HG02763 (cell line): Measurements from ENCODE around the gene SLC1A1.
A peak's percentile ranks its signal among the peaks of the same experiment; 100 is the strongest.
"Not testable (repeated sequence)": the region's sequence is repeated elsewhere in the genome, so short reads cannot be mapped to it uniquely, and the experiment has no call there.

ENCODE experiments used
- ATAC-seq: cut with Tn5 transposase; IDR thresholded peaks from one replicate; pipeline ENCODE4 v1.9.1; 2021; ENCODE audit warnings: mild to moderate bottlenecking, moderate library complexity; ENCODE audit not compliant: unreplicated experiment

Gene SLC1A1

DNA sequence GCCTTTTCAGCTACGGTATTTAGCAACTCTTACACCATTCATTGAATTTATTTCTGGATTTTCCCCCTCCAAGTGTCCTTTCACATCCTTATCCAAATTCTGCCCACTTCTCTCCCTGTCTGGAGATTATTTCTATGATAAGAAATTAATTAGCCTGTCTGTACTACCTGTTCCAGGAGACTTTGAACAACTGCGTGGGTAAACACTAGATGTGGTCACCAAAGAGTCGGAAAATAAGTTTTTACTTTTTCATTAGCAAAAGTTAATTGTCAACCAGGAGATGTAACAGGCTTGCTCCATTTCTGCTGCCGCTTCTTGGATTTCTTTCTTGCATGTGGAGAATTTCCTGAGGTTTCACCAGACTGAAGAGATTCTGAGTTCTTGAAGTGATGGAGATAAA lies 14.0 kb downstream of the SLC1A1 start:
- ATAC-seq = no peak

DNA sequence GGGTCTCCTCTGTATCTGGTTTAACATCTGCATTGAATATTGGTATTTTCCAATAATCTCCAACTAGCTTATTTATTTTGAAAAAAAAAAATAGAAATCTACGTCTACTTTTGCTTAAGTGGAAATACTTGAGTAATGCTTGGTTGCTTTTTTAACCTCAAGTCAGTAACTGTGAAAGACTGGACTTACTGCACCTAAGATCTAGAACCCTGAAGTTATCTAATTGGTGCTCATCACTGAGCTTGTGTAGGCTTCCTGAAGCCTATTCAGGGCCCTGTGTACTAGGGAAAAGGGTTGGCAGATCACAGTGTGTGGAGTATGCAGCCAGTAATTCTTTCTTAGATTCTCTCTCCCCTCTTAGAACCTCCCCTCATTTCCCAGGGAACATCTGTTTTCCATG lies 16.2 kb downstream of the SLC1A1 start:
- ATAC-seq = no peak

DNA sequence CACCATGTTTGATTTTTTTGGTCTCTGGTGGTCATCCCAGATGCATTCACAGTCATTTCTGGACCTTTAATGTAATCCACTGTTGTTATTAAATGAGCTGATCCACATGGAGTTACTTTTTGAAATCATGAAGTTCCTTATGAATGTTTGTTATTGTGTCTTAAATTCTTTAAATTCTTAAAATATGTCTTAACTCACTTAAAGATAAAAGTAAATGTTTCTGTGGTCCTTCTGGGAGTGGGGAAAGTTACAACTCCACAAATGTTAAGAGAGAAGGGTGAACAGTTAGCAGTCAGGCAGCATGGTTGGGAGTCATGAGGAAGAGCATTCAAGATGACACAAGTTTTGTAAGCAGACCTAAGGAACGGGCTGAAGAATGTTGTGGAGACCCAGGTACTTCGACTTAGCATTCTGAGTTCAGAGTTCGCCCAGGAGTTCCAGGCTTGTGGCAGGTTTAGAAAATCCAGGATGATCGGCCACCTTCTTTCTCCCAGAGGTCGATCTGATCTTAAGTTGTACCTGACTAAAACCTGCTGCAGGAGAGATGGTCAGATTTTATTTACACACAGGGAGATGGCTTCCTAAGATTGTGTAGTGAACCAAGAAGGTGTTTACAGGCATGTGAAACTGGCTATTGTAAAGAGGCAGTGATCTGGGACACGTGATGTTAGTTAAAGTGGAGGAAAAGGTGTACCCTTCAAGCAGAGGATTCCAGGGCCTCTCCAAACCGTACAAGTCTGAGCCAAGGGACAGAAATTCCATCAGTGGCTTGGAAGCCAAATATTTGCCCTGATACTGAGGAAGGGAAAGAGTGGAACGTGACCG lies 17.2 kb downstream of the SLC1A1 start:
- no peak for ATAC-seq

DNA sequence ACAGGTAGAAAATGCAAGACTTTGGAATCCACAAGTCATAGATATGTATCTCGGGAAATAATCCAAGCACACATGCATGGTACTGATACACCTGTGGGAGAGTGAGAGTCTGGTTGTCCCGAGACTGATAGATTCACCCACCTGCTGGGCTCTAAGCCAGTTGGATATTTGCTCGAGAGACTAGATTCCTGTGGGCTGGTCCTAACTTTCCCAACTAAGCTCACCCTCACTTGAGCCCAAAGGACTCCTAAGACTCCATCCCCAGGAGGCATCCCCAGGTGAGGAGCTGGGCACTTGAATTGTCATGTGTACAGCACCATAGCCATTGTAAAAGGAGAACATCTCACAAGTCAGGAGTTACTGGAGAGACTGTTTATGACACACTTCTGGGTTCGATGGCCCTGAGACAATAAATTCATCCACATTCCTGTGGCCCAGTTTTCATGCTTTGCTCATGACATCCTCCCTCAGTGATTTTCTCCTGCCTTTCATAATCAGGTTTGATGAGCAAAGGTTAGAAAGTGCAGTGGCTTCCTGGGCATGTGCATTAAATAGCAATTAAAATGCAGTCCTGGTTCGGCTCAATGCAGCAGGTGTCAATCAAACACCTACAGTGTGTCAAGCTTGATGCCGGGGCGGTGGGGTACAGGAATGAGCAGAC lies 18.1 kb downstream of the SLC1A1 start:
- no peak for ATAC-seq

DNA sequence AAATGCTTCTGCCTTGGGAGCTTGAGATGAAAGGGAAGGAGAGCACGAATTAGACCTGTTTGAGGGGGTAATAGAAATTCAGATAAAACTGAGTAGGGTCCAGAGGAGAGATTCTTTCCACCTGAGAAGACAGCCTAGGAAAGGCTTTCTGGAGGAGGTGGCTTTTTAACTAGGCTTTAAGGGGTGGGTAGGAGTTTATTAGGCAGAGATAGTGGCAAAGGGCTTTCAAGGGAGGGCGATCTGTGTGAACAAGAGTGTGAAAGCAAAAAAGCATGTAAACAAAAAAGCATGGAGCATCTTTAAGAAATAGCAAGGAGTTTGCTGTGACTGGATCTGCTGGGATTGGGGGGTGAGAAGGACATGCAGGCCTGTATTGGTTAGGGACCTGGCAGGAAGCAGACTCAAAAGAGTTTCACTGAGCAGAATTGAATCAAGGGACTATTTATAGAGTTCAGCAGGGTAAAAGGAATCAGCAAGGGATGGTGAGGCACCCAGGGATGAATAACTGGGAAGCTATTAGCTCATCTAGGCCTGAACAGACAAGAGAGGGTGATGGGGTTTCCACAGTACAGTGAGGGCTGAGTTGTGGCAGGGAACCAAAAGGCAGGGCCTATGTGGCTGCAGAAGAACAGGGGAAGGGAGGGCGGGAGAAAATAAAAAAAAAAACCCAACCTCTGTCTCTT lies 18.8 kb downstream of the SLC1A1 start:
- no peak for ATAC-seq

DNA sequence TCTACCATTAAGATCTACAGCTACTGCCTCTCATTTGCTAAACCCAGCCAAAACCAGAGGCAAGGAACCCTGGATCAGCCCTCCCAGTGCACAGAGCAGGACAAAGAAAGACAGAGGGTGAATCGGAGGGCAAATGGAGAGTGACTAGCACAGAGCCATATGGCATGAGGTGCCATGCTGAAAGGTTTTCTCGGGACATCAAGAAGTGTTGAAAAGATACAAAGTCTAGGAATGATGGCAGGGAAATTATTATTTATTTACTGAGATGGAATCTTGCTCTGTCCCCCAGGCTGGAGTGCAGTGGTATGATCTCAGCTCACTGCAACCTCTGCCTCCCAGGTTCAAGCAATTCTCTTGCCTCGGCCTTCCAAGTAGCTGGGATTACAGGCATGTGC lies 19.3 kb downstream of the SLC1A1 start:
- ATAC-seq = no peak

DNA sequence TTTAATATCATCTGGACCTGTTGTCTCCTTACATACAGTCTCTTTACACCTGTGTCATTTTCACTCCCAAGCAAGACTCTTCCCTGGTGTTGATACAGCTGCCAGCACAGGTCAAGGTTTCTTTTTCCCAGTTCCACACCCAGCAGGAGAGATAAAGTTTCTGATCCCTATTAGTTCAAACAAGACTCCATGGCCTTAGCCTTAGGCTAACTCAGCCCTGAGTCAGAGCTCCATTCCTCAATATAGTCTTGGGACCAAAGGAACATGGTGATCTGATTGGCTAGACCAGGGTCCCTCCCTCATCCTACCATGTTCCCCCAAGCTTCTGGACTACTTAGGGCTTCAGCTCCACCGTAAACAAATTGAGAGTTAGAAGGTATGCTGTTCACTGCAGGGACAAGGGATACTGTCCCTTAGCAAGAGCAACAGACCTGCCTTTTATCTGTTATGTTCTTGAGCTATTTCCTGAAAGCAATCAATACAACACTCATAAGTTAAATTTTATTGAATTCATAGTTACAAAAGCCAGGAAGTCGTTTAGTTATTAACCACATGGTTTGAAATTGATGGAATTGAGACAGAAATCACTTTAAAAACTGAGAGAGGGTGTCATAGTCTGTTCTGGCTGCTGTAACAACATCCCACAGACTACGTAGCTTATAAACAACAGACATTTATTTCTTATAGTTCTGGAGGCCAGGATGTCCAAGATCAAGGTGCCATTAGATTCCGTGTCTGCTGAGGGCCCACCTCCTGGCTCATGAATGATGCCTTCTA lies 20.5 kb downstream of the SLC1A1 start:
- no peak for ATAC-seq

DNA sequence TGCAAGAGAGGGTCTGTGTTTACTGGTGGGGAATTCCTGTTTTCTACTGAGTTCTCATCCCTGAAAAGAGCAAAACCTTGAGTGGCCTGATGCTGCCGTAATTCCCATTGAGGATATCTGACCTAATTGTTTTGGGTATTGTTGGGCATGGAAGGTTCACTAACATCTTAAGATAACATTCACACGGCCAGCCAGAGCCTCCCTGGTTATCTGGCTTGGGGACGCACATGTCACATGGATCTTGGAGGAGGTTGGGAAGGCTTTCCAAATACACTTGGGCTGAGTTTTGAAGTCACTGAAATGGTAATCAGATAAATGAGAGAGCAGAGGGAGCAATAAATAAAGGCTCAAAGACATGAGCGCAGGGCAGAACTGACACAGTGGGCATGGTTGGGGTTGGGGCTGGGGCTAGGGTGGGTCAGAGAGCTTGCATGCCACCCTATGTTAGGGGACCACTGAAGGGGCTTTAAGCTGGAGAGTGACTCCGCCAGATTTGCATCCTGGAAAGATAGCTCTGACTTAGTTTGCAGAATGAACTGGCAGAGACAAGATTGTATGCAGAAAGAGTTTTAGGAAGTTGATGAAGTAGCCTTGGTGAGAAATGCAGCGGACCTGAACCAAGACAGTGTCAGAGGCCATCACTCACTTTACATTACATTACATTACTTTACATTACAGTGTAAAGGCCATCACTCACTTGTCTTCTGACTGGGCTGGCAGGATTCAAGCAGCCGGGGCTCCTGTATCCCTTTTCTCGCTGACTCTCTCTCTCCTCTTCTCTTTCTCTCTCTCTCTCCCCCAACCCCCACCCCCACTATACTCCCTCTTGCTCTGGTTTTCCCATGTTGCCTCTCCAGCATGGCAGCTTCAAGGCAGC lies 24.2 kb downstream of the SLC1A1 start:
- no peak for ATAC-seq

DNA sequence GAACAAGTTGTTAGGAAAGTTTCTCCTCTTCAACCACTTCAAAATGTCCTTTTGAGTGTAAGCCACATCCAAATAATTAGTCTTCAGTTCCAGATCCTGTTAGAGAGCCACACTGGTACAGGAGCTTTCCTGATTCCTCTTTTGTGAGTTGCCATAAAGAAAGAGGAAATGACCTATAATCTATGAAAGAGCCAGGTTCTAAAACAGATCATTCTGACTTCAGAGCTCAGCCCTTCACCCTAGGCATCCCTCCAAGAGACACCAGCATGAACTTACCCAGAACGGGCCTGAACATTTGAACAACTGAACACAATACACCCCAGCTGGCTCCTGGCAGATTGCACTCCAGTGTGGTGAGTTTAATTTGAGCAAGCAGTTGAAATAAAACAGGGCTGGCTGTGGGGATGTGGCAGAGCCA lies 25.7 kb downstream of the SLC1A1 start:
- ATAC-seq = peak; percentile 41

DNA sequence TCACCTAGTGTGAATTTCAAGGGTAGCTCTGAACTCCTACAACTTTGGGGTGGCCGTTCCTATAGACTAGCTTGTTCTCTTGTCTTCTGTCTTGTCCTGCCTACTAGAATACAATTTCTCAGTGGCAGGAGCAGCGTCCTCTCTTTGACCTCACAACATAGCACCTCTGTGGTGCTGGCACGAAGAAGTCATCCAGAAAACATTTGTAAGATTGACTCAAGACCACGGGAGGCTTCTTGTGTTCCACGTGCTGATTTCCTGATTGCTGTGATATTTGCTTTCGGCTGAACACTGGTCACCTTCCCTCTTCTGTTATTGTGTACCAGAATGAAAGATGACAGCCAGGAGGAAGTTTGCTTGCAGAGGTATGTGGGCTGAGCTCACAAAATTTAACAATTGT lies 27.0 kb downstream of the SLC1A1 start:
- ATAC-seq = no peak

DNA sequence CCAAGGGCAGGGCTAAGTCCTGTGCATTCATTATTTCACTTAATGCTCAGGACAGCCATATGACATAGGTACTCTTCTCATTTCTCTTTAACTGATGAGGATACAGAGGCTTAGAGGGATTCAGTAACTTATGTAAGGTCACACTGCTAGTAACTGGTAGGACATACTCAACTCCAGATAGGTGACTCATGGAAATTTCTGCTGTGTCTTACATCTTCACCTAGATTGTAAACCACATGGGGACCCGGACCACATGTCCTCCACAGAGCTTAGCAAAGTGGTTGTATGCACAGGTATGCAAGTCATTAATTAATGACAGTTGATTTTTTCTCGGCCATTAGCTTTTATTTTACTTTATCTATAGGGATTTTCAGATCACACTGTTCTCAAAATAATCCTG lies 29.3 kb downstream of the SLC1A1 start:
- ATAC-seq = no peak

DNA sequence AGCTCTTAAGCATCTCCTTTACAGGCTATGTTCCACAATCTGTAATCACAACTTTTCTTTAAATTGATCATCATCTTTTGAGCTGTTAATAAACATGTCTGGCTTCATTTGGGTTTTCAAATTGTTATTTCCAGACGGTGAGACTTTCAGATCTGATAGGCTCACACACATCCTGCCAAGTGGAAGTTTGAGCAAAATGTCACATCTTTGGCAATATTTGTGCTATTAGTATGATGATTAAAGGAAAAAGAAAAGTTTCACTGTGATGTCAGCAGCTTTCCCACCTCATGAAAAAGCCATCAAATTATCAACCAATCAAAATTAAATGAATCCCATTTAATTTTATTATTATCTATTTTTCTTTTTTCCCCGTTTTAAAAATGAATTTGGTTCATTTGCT lies 29.8 kb downstream of the SLC1A1 start:
- ATAC-seq = no peak

DNA sequence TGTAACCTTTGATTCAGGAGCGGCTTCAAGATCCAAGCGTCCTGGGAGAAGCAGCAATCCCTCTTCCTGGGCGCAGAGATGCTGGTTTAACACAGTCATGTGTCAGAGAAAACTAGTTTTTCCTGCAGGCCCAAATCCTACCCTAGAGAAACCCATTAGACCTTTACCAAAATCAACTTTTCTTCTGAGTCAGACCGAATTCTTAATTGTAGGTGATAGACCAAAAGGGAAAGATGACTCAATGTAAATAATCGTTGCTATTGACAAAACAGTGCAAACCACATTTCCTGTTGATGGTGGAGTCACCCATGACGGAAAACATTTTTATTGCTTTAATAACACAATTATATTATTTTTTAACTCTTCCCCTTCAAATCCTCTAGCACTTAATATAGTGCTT lies 40.1 kb downstream of the SLC1A1 start:
- no peak for ATAC-seq

DNA sequence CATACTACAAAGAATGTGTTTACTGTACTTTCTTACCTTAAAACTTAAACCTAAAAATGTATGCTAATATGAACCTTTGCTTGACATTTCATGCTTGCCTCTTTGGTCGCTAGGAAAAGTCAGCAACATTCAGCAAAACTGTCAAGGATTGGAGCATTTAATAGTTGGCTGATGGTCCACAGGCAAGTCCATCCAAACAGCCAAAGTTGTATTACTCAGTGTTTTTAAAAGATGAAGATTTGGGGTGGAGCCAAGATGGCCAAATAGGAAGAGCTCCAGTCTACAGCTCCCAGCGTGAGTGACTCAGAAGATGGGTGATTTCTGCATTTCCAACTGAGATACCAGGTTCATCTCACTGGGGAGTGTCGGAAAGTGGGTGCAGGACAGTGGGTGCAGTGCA lies 40.6 kb downstream of the SLC1A1 start:
- not testable (repeated sequence) for ATAC-seq

DNA sequence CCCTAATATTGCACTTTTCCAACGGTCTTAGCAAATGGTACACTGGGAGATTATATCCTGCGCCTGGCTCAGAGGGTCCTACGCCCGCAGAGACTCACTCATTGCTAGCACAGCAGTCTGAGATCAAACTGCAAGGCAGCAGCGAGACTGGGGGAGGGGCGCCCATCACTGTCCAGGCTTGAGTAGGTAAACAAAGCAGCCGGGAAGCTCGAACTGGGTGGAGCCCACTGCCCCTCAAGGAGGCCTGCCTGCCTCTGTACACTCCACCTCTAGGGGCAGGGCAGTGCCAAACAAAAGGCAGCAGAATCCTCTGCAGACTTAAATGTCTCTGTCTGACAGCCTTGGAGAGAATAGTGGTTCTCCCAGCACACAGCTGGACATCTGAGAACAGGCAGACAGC lies 41.1 kb downstream of the SLC1A1 start:
- not testable (repeated sequence) for ATAC-seq

DNA sequence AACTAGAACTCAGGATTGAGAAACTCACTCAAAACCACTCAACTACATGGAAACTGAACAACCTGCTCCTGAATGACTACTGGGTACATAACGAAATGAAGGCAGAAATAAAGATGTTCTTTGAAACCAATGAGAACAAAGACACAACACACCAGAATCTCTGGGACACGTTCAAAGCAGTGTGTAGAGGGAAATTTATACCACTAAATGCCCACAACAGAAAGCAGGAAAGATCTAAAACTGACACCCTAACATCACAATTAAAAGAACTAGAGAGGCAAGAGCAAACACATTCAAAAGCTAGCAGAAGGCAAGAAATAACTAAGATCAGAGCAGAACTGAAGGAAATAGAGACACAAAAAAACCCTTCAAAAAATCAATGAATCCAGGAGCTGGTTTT lies 43.6 kb downstream of the SLC1A1 start:
- ATAC-seq = not testable (repeated sequence)

DNA sequence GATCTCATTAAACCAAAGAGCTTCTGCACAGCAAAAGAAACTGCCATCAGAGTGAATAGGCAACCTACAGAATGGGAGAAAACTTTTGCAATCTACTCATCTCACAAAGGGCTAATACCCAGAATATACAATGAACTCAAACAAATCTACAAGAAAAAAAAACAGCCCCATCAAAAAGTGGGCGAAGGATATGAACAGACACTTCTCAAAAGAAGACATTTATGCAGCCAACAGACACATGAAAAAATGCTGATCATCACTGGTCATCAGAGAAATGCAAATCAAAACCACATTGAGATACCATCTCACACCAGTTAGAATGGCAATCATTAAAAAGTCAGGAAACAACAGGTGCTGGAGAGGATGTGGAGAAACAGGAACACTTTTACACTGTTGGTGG lies 45.9 kb downstream of the SLC1A1 start:
- not testable (repeated sequence) for ATAC-seq

DNA sequence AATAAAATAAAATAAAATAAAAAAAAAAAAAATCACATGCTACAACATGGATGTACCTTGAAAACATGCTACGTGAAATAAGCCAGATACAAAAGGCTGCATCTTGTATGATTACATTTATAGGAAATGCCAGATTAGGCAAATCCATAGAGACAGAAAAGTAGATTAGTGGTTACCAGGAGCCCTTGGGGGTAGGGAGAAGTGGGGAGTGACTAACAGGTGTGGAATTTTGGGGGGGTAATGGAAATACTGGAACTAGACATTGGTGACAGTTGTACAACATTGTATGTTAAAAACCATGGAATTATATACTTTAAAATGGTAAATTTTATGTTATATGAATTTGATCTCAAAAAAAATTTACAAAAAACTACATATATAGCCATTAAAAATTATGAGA lies 47.3 kb downstream of the SLC1A1 start:
- no peak for ATAC-seq

DNA sequence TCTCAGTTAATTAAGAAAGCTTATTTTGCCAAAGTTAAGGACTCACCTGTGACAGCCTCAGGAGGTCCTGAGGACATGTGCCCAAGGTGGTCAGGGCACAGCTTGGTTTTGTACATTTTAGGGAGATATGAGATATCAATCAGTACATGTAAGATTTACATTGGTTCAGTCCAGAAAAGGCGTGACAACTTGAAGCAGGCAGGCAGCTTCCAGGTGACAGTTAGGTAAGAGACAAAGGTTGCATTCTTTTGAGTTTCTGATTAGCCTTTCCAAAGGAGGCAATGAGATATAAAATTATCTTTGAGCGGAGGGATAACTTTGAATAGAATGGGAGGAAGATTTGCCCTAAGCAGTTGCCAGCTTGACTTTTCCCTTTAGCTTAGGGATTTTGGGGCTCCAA lies 47.8 kb downstream of the SLC1A1 start:
- ATAC-seq = no peak

DNA sequence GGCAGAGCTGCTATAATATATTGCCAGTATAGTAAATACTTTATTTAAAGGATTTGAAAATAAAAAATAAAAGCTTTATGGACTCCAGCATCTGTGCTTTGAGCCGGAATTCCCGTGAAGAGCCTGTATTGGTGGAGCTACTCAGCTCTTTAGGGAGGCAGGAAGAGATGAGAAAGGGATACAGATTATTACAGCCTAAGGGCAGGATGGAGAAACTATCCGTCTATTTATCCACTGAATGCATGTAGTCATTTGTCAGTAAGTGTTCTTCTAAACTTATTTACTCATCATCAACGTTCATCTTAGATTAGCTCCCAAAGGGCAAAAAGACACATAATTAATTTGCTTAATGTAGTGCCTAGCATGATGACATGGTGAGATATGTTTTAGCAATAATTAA lies 48.4 kb downstream of the SLC1A1 start:
- no peak for ATAC-seq
